Endothelial cell of coronary artery (primary cell): ENCODE results near the gene LCE3A. TPM values are rescaled to one million over a fixed set of nuclear protein-coding genes. Genes with fewer than 3 reads are reported as not detected.

Experiments
- total RNA-seq: library from RNA; depleted of rRNA; stranded (reverse); fragments of >200 nt; gene quantifications from 2 replicates; pipeline ENCODE4 v1.2.3, GENCODE V29; 2014

The LCE3A gene, protein sequence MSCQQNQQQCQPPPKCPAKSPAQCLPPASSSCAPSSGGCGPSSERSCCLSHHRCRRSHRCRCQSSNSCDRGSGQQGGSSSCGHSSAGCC
- not detected in 2 replicates for total RNA-seq

DNA sequence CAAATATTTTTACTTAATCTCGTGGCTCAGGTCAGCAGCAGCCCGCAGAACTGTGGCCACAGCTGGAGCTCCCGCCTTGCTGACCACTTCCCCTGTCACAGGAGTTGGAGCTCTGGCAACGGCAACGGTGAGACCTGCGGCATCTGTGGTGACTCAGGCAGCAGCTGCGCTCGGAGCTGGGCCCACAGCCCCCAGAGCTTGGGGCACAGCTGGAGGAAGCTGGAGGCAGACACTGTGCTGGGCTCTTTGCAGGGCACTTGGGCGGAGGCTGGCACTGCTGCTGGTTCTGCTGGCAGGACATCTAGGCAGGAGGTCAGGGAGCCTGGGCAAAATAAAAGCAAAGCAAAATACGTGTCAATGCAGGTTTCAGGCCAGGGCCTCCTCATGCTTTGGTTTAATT lies at the start of gene LCE3A:
TSS of gene LCE3A (minus strand) at position 301 of the 400 bp plus-strand sequence. CDS start at position 301, 0 bp downstream.

DNA sequence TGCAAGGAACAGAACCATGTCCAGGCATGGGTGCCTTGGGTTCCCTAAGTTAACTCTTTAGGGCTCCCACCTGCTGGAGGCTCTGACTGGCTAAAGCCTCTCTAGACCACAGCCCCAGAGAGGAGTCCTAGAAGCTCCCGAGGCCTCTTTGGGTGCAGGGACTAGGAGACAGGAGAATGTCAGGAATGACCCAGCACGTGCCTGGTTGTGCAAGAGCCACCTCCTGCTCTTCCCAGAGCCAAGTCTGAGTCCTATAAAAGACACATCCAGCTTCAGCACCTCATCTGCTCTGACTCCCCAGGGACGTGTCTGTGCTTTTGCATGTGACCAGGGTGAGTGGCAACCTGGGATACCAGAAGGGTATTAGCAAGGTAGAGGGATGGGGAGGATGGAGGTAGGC lies 40.2 kb upstream of the LCE3A start, which contains the start of gene LCE2D:
TSS of gene LCE2D (plus strand) at position 283 of the 400 bp plus-strand sequence. CDS start 726 bp downstream, outside the sequence.

DNA sequence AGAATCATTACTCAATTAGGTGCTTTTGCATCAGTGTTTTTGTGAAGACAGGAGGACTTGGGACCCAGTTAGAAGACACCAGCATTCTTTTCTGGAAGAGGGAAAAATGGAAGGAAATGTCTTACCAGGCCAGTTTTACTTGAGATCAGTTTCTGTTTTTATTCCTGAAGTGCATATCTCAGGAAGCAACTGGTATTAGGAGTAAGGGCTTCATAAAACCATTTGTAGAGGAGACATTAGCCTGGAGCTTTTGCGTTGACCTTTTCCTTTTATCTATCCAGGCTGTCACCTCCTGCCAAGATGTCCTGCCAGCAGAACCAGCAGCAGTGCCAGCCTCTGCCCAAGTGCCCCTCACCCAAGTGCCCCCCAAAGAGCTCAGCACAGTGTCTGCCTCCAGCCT lies 9.4 kb downstream of the LCE3A start, which contains the start of gene LCE3B:
TSS of gene LCE3B (plus strand) at position 301 of the 400 bp plus-strand sequence. CDS start at position 301, 0 bp downstream.

DNA sequence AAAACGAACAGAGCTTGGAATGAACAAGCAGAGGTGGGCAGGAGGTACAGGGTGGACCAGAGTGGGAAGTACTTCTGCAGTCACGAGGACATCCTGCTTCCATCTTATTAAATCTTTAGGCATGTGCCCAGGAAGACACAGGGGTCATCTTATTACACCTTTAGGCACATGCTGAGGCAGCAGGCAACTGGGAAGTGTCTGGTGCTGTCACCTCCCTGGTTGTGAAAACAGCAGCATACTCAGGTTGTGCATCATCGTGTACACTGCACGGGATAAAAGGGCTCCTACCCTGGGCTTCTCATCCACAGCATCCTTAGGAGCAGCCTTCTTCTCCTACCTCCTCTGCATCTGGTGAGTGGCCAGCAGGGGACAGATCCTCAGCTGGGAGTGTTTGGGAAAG lies 23.0 kb downstream of the LCE3A start, which contains the start of gene LCE3C:
TSS of gene LCE3C (plus strand) at position 301 of the 400 bp plus-strand sequence. CDS start 498 bp downstream, outside the sequence.

DNA sequence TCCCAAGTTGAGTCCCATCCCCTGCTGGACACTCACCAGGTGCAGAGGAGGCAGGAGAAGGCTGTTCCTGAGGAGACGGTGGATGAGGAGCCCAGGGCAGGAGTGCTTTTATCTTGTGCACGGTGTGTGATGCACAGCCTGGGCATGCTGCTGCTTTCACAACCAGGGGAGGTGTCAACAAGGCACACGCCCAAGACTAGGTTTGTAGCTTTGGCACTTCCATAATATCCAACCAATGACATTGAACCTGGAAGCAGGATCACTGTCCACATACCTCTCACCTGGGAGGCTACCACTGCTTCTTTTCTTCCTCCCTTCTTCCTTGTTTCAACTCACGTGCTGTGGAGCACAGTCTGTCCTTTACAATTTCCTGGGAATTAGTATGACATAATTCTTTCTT lies 42.5 kb downstream of the LCE3A start, which contains the start of gene LCE3D:
TSS of gene LCE3D (minus strand) at position 84 of the 400 bp plus-strand sequence. CDS start 580 bp downstream, outside the sequence.

Other genes with a start within 250 kb of the LCE3A start
- not detected in 2 replicates for gene CRNN, start 208.8 kb downstream of the LCE3A start, total RNA-seq
- not detected in 2 replicates for gene LCE5A, start 112.3 kb downstream of the LCE3A start, total RNA-seq
- gene CRCT1, start 108.6 kb downstream of the LCE3A start, total RNA-seq, result not detected in 2 replicates
- not detected in 2 replicates for gene LCE3E, start 56.3 kb downstream of the LCE3A start, total RNA-seq
- not detected in 2 replicates for gene LCE3D, start 42.6 kb downstream of the LCE3A start, total RNA-seq
- gene LCE3C, start 22.9 kb downstream of the LCE3A start, total RNA-seq, result not detected in 2 replicates
- gene LCE3B, start 9.3 kb downstream of the LCE3A start, total RNA-seq, result not detected in 2 replicates
- not detected in 2 replicates for gene LCE2D, start 40.3 kb upstream of the LCE3A start, total RNA-seq
- gene LCE2C, start 52.2 kb upstream of the LCE3A start, total RNA-seq, result not detected in 2 replicates
- not detected in 2 replicates for gene LCE2B, start 63.0 kb upstream of the LCE3A start, total RNA-seq
- gene LCE2A, start 75.2 kb upstream of the LCE3A start, total RNA-seq, result not detected in 2 replicates
- not detected in 2 replicates for gene LCE4A, start 85.1 kb upstream of the LCE3A start, total RNA-seq
- not detected in 2 replicates for gene KPRP, start 134.9 kb upstream of the LCE3A start, total RNA-seq
- gene LCE1F, start 152.0 kb upstream of the LCE3A start, total RNA-seq, result not detected in 2 replicates
- not detected in 2 replicates for gene LCE1E, start 163.2 kb upstream of the LCE3A start, total RNA-seq
- gene LCE1D, start 173.6 kb upstream of the LCE3A start, total RNA-seq, result not detected in 2 replicates
- not detected in 2 replicates for gene LCE1C, start 183.5 kb upstream of the LCE3A start, total RNA-seq
- not detected in 2 replicates for gene LCE1B, start 188.9 kb upstream of the LCE3A start, total RNA-seq
- not detected in 2 replicates for gene LCE1A, start 204.4 kb upstream of the LCE3A start, total RNA-seq
- not detected in 2 replicates for gene LCE6A, start 219.8 kb upstream of the LCE3A start, total RNA-seq
- not detected in 2 replicates for gene LCE7A, start 236.9 kb upstream of the LCE3A start, total RNA-seq